PC-9 (cell line): Measurements from ENCODE around the gene ALK. TPM values are rescaled to one million over a fixed set of nuclear protein-coding genes. Genes with fewer than 3 reads are reported as not detected.

Experiments
- BruUV-seq: library from RNA; stranded (reverse); fragments of 400-500 nt; replicated peaks from 2 replicates; lab custom pipeline; 2021; lab: Mats Ljungman, UMichigan
- CTCF ChIA-PET: fragments of 300-600 bp; sonication (Branson Sonifier 250); formaldehyde crosslinking; loops from one replicate; lab custom pipeline; 2022; ENCODE audit warnings: antibody characterized with exemption; lab: Charles Lee
- POLR2A ChIA-PET: fragments of 300-600 bp; sonication (Branson Sonifier 250); formaldehyde crosslinking; loops from one replicate; lab custom pipeline; 2022; ENCODE audit warnings: antibody characterized with exemption; ENCODE audit not compliant: unreplicated experiment; lab: Charles Lee
- DNase-seq, 2 experiments: peaks; one replicate each; pipeline versions ENCODE4 v3.0.0 to v3.0.0-alpha.2; 2015 to 2022; ENCODE audit warnings: mixed read lengths in 1 of 2
- H2AFZ ChIP-seq: fragments of 200-600 bp; sonication (generic); 2 replicates; pipeline ENCODE4 v1.8.1; 2017; ENCODE audit warnings: antibody characterized with exemption
- H3F3A ChIP-seq: fragments of 200-600 bp; sonication (generic); 2 replicates; pipeline ENCODE4 v1.8.1; 2017; ENCODE audit warnings: antibody characterized with exemption, mild to moderate bottlenecking, low read depth; ENCODE audit not compliant: insufficient read depth
- H3K27ac ChIP-seq: fragments of 200-600 bp; sonication (generic); 2 replicates; pipeline ENCODE4 v1.6.1; 2016; ENCODE audit warnings: mixed run types
- H3K27me3 ChIP-seq: fragments of 200-600 bp; sonication (generic); 2 replicates; pipeline ENCODE4 v1.6.1; 2016; ENCODE audit warnings: low read depth, mixed run types; ENCODE audit not compliant: insufficient read depth
- H3K36me3 ChIP-seq: fragments of 200-600 bp; sonication (generic); 2 replicates; pipeline ENCODE4 v1.6.1; 2016; ENCODE audit warnings: low read depth, mixed run types
- H3K4me1 ChIP-seq: fragments of 200-600 bp; sonication (generic); replicated peaks from 2 replicates; pipeline ENCODE4 v1.6.1; 2016; ENCODE audit warnings: mixed run types; ENCODE audit not compliant: insufficient read depth
- H3K4me2 ChIP-seq: fragments of 200-600 bp; sonication (generic); 2 replicates; pipeline ENCODE4 v1.6.1; 2017; ENCODE audit warnings: mixed run types
- H3K4me3 ChIP-seq: fragments of 200-600 bp; sonication (generic); 2 replicates; pipeline ENCODE4 v1.6.1; 2016; ENCODE audit warnings: mixed run types
- H3K79me2 ChIP-seq: fragments of 200-600 bp; sonication (generic); 2 replicates; pipeline ENCODE4 v1.6.1; 2017; ENCODE audit warnings: low read depth, mixed run types
- H3K9me2 ChIP-seq: fragments of 200-600 bp; sonication (generic); 2 replicates; pipeline ENCODE4 v1.8.1; 2017; ENCODE audit warnings: mild to moderate bottlenecking; ENCODE audit not compliant: insufficient read depth
- H3K9me3 ChIP-seq: fragments of 200-600 bp; sonication (generic); 2 replicates; pipeline ENCODE4 v1.8.1; 2016; ENCODE audit warnings: low read depth; ENCODE audit not compliant: insufficient read depth
- H4K20me1 ChIP-seq: fragments of 200-600 bp; sonication (generic); 2 replicates; pipeline ENCODE4 v1.8.1; 2017; ENCODE audit not compliant: insufficient read depth
- EZH2 ChIP-seq: fragments of 200-600 bp; sonication (generic); IDR thresholded peaks from 2 replicates; pipeline ENCODE4 v1.8.0; 2017; ENCODE audit warnings: antibody characterized with exemption, low read depth
- intact Hi-C: fragments of 100-400 bp; cut with micrococcal nuclease; formaldehyde crosslinking; loops from one replicate; pipeline ENCODE4 v1.10.0; 2022; ENCODE audit not compliant: unreplicated experiment
- total RNA-seq: library from RNA; stranded (reverse); gene quantifications from 2 replicates; pipeline ENCODE4 v1.2.3, GENCODE V29; 2021
- TF ChIP-seq, protein P1 (sequence below): fragments of 200-600 bp; sonication (generic); conservative IDR thresholded peaks from 2 replicates; pipeline ENCODE4 v1.6.1; 2017; ENCODE audit warnings: mixed run types, antibody characterized with exemption, mild to moderate bottlenecking, moderate library complexity

ALK gene
- total RNA-seq, 1 experiment from 2014 or later = not detected

DNA sequence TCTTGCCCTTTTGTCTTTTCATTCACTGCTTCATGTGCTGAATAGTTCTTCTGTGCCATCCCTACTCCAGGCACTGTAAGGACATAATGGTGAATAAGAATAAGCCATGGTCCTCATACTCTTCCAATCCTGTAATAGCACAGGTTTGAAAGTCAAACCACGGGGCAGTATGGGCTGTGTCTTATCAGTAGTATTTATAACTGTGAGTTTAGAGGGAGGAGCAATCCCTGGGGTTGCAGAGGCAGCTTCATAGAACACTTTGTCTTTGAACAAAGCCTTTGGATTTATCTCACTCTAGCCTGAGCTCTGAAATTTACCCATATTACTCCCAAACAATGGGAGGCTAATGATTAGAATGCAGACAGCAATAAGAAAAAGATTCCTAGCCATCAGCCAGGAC lies 30.2 kb upstream of the ALK start:
- intact Hi-C loops = no loop called here
- Histone ChIP-seq H3F3A (no peaks in the 10 kb centered on the region), H3K4me2 (no peak overlapping the region), H3K27ac (no peak overlapping the region), H3K79me2 (no peaks in the 10 kb centered on the region), H3K4me1 (no peaks in the 10 kb centered on the region), H3K4me3 (no peak overlapping the region), H4K20me1 (no peaks in the 10 kb centered on the region), H3K36me3 (no peaks in the 10 kb centered on the region), H3K9me3 (no peaks in the 10 kb centered on the region), H3K9me2 (no peaks in the 10 kb centered on the region), H2AFZ (no peak overlapping the region), H3K27me3 (0 out of 2 replicates have a peak, but pooled peaks cover 10% of the 10 kb centered on the region)
- no peak for DNase-seq
- ChIA-PET CTCF (no interaction called here), POLR2A (no interaction called here)
- no peak for TF ChIP-seq EZH2
- TF ChIP-seq, protein P1, sequence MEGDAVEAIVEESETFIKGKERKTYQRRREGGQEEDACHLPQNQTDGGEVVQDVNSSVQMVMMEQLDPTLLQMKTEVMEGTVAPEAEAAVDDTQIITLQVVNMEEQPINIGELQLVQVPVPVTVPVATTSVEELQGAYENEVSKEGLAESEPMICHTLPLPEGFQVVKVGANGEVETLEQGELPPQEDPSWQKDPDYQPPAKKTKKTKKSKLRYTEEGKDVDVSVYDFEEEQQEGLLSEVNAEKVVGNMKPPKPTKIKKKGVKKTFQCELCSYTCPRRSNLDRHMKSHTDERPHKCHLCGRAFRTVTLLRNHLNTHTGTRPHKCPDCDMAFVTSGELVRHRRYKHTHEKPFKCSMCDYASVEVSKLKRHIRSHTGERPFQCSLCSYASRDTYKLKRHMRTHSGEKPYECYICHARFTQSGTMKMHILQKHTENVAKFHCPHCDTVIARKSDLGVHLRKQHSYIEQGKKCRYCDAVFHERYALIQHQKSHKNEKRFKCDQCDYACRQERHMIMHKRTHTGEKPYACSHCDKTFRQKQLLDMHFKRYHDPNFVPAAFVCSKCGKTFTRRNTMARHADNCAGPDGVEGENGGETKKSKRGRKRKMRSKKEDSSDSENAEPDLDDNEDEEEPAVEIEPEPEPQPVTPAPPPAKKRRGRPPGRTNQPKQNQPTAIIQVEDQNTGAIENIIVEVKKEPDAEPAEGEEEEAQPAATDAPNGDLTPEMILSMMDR = no peak
- no TSS peak for BruUV-seq

DNA sequence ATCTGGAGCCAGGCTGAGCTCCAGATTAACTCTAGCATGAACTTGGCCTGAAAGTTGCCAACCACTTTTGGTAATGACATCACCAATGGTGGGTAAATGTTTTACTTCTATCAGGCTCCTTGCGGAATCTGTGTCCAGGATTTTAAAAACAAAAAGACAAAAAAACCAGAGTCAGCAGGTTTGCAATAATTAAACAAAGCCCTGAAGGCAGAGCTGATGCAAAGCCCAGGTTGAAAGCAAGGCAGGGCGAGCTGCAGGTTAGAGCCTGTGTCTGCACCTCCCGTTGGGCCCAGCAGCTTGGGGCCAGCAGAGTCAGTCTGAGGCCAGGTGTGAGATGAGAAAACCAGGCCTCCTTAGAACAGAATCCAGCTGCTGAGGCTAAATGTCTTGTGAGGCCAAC lies 29.1 kb upstream of the ALK start:
- ChIA-PET POLR2A (no interaction called here), CTCF (no interaction called here)
- H3K27me3 ChIP-seq = 0 out of 2 replicates have a peak, but pooled peaks cover 10% of the 10 kb centered on the region
- H3K4me2 ChIP-seq = no peak overlapping the region
- no peak overlapping the region for H3K27ac ChIP-seq
- no peak for TF ChIP-seq EZH2
- TF ChIP-seq, protein P1 = no peak
- no peaks in the 10 kb centered on the region for H3K9me3 ChIP-seq
- DNase-seq = no peak
- no peaks in the 10 kb centered on the region for H3F3A ChIP-seq
- no TSS peak for BruUV-seq
- no peaks in the 10 kb centered on the region for H3K36me3 ChIP-seq
- no peaks in the 10 kb centered on the region for H4K20me1 ChIP-seq
- no peaks in the 10 kb centered on the region for H3K79me2 ChIP-seq
- no peaks in the 10 kb centered on the region for H3K9me2 ChIP-seq
- H3K4me3 ChIP-seq = no peak overlapping the region
- H2AFZ ChIP-seq = no peak overlapping the region
- H3K4me1 ChIP-seq = no peaks in the 10 kb centered on the region
- intact Hi-C loops = no loop called here

DNA sequence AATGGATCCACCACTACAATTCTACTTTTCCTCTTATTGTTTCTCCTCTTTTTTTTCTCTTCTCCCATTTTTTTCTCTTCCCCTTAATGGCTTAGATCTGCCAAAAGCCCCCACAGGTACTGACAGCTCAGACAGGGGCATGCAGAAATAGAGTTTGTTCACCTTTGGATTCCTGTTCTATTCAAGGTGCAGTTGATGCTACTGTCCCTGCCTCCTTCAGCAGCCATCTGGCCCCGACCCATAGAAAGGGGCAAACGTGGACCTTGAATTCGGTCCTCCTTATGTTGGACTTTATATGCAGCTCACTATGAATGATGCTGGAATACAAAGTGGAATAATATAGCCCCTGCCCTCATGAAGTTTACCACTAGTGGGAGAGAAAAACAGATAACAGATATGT lies 27.7 kb upstream of the ALK start:
- H3K4me2 ChIP-seq = no peak overlapping the region
- no peaks in the 10 kb centered on the region for H4K20me1 ChIP-seq
- no peaks in the 10 kb centered on the region for H3F3A ChIP-seq
- no peaks in the 10 kb centered on the region for H3K9me2 ChIP-seq
- no peak overlapping the region for H3K27ac ChIP-seq
- no peak for DNase-seq
- TF ChIP-seq, protein P1 = no peak
- TF ChIP-seq EZH2 = no peak
- ChIA-PET POLR2A (no interaction called here), CTCF (no interaction called here)
- BruUV-seq = no TSS peak
- no peaks in the 10 kb centered on the region for H3K79me2 ChIP-seq
- no peak overlapping the region for H2AFZ ChIP-seq
- no peaks in the 10 kb centered on the region for H3K9me3 ChIP-seq
- H3K4me3 ChIP-seq = no peak overlapping the region
- no peaks in the 10 kb centered on the region for H3K4me1 ChIP-seq
- intact Hi-C loops = no loop called here
- H3K36me3 ChIP-seq = no peaks in the 10 kb centered on the region
- 0 out of 2 replicates have a peak, but pooled peaks cover 10% of the 10 kb centered on the region for H3K27me3 ChIP-seq
